GM04503 (cell line): ENCODE data around the gene GJC1.

ENCODE experiments used
- DNase-seq: peaks from one replicate; pipeline ENCODE4 v3.0.0-alpha.2; 2012; ENCODE audit warnings: low read depth

Gene GJC1

DNA sequence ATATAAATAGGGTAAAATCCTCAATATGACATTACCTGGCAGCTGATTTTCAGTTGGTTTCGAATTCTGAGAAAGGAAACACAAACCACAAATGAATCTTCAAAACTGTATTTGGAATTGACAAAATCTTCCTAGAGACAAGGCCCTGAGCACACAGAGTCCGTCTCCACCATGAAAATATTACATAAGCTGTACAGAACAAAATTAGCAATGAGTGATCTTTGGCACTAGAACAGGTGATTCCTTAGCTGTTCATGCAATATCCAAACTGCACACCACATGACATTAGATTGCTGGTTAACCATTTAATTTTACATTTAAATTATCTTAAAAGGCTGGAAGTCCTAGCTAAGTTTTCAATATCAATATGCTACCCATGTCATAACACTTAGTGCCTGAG, 31.7 kb downstream of the GJC1 start:
- DNase-seq: no peak

DNA sequence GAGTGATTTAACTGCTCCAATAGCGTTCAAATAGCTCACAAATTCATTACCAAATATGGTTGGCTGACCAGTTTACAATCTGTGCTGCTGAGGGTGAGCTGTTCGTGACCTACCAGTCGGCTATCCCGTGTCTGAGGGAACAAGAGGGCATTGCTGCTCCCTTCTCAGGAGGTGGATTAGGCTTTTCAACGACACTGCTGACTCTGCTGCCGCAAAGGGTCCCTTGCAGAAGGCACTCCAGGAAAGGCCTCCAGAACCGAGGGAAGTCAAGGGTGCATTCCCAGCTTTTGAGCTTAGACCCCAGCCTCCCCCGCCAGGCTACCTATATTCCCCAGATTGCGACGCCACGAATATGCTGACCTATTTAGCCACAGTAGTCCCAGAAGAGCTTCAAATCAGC, 32.3 kb downstream of the GJC1 start:
- no peak for DNase-seq

DNA sequence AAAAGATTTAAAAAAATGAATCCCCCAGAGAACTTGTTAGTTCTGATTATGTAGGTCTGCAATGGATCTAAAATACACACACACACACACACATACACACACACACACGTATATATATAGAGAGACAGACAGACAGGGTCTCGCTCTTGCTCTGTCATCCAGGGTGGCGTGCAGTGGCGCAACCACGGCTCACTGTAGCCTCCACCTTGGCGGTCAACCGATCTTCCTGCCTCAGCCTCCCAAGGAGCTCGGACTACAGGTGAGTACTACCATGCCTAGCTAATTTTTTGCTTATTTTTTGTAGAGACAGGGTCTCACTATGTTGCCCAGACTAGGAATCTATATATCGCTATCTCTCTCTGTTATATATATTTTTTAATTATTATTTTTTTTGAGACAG, 33.4 kb downstream of the GJC1 start:
- no peak for DNase-seq

DNA sequence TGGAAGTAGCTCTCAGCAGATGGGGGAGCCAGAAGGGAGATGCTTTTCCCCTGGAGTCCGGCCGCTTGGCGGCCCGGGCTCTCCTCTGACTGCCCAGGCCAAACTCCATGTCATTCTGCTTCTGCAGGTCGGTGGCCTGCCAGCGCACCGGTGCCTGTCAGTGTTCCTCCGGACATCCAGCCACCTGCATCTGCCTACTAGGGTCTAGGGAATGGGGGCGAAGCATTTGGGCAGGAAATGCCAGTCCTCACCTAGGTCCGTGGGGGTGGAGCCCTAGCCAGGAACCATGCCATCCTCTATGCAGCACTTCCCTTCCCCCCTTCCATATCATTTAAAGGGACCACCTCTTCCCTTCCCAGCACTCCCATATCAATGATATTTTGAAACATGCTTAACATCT, 34.2 kb downstream of the GJC1 start:
- DNase-seq: no peak

DNA sequence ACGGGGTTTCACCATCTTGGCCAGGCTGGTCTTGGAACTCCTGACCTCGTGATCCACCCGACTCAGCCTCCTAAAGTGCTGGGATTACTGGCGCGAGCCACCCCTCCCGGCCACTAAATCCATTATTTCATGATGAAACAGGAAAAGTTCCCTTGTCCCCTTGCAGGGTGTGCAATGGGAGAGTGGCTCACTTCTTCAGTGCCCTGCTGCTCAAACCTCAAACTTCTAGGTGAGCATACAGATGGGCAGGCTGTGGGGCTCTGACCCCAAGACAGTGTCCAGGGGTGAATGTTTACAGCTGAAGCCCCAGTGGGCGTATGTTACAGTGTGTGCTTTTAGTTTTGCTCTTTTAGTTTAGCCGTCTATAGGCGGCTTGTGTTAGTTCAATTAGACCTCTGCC, 34.7 kb downstream of the GJC1 start:
- no peak for DNase-seq

DNA sequence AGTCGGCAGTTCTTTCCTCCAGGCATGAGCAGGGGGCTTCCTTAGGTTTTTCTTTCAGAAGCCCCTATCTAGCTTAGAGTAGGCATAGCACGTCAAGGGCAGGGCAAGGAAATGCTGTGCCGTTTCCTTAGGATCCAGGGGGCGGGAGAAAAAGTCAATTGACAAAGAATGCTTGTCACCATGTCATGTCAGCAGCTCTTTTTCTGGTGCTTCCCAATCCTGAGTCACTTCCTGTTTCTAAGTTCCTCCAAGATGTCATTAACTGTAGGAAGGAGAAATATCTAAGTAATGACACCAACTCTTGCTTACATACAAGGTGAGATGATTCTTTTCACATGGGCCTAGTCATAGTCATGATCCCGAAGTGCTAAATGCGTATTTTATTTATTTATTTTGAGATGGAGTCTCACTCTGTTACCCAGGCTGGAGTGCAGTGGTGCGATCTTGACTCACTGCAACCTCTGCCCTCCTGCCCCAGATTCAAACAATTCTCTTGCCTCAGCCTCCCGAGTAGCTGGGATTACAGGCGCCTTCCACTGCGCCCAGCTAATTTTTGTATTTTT, 35.2 kb downstream of the GJC1 start:
- DNase-seq: peak; percentile 83

DNA sequence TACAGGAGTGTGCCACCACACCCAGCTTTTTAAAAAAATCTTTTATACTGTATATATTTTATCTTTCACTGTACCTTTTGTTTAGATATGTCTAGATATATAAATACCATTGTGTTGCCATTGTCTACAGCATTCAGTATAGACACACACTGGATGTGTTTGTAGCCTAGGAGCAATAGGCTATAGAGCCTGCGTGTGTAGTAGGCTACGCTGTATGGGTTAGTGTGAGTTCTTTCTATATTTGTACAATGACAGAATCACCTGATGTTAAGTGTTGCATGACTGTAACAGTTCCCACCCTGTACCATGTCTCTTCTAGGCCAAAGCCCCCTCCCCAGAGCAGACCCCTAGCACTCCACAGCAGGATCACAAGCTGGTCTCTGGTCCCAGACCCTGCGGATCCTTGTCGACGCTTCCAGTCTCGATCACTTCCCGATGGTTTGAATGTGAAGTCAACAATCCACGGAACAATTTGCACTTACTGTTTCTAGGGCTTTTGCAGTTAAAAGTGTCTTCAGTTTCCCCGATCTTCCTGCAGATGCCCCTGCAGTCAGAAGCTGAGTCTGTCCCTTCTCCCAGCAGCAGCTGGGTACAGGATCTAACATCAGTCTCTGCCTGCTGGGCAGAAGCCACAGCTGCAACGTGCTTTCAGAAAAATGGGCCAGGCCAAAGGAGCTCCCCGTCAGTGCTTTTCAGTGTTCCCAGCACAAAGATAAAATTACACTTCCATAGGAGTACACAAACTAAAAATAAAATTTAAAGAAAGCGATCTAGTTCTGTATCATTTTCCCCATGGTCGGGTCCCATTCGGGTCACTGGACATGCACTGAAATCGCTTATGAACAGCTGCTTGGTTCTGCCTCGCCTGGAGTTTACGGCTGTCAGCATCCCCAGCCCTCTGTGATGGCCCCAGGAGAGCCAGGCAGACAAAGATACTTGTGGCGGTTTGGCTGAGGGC, 35.9 kb downstream of the GJC1 start:
- DNase-seq: no peak

DNA sequence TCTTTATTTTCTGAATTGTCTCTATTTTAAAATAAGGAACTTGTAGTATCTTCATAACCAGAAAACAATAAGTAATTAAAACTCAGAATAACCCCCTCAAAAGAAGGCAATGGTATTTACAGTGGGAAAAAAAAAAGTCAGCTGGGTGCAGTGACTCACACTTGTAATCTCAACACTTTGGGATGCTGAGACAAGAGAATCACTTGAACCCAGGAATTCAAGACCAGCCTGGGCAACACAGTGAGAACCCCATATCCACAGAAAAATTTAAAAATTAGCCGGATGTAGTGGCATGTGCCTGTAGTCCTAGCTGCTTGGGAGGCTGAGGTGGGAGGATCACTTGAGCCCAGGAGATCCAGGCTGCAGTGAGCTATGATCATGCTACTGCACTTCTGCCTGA, 37.8 kb downstream of the GJC1 start:
- no peak for DNase-seq

DNA sequence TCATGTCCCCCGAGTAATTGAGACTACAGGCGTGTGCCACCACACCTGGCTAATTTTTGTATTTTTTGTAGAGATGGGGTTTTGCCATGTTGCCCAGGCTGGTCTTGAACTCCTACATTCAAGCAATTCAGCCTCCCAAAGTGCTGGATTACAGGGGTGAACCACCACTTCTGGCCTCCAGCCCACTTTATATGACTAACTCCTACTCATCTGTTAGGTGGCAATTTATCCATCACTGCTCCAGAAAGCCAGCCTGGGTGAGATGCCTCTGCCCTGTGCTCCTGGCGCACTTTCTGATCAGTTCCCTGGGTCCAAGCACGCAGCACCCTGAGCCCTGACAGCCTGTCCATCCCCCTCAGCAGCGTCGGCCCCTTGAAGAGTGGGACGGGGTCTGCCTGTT, 41.9 kb downstream of the GJC1 start:
- no peak for DNase-seq

DNA sequence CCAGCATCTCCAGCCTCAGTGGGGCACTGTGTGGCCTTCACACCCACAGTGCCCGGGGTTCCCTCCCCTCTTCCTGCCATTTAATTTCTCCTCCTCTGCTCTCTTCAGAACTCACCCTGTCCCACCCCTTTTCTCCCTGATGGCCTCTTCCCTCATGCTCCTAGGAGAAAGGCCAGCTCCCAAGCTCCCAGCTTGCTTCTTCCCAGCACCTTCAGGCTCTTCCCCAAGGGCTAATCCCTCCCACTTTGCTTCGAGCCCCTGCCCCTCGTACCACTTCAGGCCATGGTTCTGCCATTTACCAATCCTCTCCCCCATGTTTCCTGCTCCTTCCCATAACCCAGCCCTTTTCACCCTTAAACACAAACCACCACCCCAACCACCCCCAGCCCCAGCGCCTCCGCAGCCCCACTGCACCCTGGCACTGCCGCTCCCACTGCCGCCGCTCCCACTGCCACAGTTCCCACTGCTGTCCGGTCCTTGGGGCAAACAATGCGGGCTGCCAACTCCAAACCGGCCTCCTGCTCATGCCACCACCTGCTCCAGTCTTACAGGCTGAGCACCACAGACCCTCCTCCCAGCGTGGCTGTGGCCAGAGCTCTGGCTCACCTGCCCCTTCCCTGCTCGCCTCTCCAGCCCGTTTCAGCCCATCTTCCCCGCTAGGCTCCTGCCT, 42.7 kb downstream of the GJC1 start:
- no peak for DNase-seq

DNA sequence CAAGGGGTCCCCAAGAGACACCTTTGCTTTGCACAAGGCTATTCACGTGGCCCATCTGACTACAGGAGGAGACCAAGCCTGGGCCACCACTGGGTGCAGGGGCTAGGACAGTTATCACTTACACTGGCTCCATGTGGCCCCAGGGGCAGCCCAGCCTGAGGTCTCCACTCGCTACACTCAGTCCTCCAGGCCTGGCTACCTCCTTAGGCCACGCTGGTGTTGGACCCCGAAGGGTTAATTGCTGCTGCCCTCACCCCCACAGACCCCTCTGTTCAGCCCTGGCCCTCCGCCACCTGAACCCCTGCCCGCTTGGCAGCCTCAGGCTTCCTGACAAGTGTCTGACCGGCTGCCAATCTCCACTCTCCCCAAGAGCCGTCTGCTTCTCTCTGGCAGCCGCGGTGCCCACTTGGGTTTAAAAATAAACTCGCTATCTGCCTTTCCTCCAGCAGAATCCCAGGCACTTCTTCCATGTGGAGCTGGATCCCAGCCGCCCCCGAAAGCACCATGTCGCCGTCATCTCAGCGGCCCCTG, 43.5 kb downstream of the GJC1 start:
- no peak for DNase-seq

DNA sequence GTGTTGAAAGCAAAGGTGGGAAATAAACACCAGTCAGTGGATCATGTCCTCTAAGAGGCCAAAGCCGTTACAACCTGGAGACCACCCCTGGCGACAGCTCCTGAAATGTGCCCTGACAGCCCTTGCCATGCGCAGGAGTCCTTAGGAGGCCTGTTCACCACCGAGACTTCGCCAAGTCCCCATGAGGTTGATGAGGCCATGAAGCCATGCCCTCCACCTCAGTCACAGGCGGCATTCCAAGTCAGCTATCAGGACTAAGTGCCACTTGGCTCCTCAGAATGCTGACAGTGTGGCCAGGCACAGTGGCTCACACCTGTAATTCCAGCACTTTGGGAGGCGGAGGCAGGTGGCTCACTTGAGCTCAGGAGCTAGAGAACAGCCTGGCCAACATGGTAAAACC, 44.2 kb downstream of the GJC1 start:
- DNase-seq: no peak

DNA sequence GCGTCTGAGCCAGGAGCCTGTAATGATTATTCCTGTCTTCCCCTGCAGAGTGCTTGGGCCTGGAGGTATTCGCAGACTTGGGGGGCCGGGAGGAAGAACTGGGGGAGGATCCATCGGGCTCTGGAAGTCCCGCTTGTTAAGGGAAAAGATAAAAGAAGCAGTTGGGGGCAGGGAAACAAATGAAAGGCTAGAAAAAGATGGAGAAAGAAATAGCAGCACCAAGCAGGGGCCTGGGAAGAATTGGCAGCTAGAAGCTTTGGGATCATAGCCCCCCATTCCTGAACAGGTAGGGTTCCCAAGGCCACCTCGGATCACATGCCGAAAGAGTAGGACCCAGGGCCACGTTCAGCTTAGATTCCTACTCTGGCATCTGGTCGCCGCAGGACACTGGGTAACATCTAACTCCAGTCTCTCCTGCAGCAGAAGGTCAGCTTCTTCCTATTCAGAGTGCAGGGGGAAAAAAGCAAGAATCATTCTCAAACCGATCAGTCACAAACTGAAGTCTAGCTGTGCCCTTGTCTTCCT, 47.7 kb downstream of the GJC1 start:
- no peak for DNase-seq

DNA sequence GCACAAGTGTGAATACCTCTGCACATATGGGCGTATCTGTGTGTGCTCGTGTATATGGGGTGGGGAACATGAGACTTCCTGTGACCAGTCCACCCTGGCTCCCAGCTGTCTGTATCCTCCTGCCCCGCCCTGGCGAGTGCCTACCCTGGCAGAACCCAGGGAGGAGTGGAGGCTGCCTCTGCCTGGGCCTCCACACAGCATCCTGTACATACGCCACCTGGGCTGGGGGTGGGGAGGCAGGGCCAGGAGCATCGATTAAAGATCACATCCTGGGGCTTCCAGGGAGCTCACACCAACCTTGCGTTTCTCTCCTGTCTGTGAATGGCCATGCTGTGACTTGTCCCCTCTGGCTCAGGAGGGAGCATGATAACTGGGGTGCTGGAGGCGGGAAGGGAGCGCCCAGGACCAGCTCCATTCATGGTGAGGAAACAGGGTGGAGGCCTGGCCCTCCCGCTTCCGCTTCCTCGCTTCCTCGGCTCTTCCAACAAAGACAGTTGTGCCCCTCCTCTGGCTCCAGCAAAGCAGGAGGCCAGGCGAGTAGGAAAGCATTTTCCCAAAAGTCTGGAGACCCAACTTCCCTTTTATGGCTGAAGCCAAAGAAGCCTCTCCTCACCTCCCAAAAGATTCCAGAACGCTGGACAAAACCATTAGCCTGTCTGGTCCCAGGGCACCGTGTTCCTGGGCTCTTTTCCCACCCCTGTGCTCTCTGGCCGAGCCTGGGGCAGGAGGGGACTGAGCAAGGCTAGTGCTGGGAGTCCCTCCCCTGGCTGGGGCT, 48.3 kb downstream of the GJC1 start:
- no peak for DNase-seq

DNA sequence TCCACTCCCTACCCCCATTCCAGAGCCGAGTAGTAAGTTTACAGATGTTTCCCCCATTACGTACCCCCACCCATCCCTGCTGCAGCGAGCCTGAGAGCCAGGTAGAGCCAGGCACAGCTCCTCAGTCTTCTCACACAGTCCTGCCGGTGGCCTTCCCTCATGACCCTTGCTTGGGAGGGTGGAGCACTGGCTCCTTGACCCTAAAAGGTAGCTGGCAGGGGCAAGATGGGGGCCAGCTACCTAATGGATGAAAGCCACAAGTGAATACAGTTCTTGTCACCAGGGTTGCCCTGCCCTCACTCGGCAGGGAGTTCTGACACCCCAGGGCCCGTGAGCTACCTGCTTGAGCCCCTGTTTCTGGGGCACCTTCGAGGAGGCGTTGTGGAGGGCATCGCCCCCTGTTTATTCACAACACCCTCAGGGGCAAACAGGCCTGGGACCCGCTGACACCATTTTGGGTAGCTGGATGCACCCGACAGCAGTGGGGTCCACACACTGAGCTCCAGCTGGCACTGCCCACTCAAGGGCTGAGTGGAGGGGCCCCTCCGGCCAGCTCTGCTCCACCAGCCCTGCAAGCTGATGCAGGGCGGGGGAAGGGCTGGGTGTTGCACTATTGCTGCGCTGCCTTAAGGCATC, 49.1 kb downstream of the GJC1 start:
- no peak for DNase-seq

DNA sequence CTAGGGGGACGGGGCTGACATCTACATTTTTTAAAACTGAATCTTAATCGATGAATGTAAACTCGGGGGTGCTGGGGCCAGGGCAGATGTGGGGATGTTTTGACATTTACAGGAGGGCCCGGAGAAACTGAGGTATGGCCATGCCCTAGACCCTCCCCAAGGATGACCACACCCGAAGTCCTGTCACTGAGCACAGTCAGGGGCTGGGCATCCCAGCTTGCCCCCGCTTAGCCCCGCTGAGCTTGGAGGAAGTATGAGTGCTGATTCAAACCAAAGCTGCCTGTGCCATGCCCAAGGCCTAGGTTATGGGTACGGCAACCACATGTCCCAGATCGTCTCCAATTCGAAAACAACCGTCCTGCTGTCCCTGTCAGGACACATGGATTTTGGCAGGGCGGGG, 49.9 kb downstream of the GJC1 start:
- no peak for DNase-seq

DNA sequence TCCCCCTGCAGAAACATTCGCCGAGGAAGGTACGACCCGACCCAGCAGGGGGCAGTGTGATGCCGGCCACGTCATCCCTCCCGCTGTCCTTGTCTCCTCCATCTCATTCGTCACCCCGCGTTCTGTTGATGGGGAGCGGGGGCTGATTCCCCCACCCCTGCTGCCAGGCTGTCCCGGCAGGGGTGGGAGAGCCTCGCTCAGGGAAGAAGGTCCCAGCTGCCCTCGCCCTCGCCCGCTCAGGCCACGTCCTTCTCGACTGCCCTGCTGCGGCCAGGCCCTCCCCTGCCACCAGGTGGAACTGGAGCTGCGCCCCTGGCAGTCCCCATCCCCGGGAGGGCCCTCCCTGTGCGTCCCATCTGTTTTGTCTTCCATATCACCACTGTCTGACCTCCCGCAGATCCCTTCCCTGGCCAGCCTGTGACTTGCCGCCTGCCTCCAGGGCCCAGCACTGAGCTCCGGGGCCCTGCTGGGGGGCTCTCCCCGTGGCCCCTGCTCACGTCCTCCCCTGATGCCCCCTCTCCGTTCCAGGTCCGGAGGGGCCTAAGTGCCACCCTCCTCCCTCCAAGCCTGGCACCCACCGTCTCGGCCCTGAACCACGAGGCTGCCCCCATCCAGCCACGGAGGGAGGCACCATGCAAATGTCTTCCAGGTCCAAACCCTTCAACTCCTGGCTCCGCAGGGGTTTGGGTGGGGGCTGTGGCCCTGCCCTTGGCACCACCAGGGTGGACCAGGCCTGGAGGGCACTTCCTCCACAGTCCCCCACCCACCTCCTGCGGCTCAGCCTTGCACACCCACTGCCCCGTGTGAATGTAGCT, 50.7 kb downstream of the GJC1 start:
- DNase-seq: no peak

DNA sequence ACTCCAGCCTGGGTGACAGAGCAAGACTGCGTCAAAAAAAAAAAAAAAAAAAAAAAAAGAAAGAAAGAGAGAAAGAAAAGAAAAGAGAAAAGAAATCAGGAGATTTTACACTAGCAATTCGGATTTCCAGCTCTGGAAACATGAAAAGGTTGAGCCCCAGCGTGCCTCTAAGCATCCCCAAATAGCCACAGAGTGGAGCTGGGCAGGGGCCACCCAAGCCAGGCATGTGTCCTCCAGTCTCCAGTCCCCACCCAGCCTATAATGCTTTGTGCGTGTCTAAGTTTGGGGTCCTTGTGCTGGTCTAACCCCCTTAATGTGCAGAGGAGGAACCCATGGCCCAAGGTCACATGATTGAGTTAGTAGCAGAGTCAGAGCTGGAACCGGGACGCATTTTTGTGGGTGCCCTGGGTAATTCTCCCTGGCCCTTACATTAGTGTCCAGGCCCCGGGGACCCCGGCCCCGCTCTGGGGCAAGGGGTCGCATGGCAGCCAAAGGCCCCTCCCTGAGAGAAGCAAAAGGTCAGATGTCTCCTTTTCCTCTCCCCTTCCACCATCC, 51.4 kb downstream of the GJC1 start:
- DNase-seq: no peak

DNA sequence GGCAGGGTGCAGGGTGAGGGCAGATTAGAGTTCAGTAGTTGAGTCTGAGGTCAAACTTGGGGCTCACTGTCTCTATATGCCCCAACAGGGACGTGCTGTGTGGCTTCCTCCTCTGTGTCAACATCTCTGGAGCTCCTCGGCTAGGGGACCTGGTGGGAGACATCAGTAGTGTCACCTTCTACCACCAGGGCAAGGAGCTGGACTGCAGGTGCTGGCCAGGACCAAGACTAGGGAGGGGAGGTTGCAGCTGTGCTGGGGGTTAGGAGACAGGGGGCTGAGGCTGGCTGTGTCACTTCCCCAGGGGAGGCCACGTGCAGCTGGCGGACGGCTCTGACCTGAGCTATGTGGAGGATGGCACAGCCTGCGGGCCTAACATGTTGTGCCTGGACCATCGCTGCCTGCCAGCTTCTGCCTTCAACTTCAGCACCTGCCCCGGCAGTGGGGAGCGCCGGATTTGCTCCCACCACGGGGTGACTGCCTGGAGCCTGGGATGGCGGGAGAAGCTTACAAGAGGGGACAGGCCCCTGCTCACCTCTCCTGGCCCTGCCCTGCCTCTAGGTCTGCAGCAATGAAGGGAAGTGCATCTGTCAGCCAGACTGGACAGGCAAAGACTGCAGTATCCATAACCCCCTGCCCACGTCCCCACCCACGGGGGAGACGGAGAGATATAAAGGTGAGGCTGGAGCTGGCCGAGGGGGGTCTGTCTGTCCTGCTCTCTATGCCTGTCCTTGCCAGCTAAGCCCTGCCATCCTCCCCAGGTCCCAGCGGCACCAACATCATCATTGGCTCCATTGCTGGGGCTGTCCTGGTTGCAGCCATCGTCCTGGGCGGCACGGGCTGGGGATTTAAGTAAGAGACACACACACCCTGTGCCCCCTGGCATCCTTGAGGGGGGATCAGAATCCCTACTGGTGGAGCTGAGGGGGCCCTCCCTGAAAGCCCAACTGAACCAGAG, 52.4 kb downstream of the GJC1 start:
- DNase-seq: no peak
